Measurements from ENCODE around the gene ADGRG1.

GRCh38 chr16:57660715-57661463 lies 32.5 kb downstream of the ADGRG1 start:
- TF ChIP-seq, protein P1, sequence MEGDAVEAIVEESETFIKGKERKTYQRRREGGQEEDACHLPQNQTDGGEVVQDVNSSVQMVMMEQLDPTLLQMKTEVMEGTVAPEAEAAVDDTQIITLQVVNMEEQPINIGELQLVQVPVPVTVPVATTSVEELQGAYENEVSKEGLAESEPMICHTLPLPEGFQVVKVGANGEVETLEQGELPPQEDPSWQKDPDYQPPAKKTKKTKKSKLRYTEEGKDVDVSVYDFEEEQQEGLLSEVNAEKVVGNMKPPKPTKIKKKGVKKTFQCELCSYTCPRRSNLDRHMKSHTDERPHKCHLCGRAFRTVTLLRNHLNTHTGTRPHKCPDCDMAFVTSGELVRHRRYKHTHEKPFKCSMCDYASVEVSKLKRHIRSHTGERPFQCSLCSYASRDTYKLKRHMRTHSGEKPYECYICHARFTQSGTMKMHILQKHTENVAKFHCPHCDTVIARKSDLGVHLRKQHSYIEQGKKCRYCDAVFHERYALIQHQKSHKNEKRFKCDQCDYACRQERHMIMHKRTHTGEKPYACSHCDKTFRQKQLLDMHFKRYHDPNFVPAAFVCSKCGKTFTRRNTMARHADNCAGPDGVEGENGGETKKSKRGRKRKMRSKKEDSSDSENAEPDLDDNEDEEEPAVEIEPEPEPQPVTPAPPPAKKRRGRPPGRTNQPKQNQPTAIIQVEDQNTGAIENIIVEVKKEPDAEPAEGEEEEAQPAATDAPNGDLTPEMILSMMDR (IDR thresholded peaks at IDR 0.05), result no peak
- TF ChIP-seq POLR2A (IDR thresholded peaks at IDR 0.05), result no peak

Measured in transverse colon (tissue), 3 donors.